DLD1 (cell line): ENCODE measurements around the gene CHFR.
"Not testable (repeated sequence)": the region's sequence is repeated elsewhere in the genome, so short reads cannot be mapped to it uniquely, and the experiment has no call there.

Experiments used
- in situ Hi-C: cut with HindIII; loops from 2 replicates; pipeline ENCODE4 v1.10.0; 2017; ENCODE audit warnings: low sequenced_read_pairs

Gene CHFR

DNA sequence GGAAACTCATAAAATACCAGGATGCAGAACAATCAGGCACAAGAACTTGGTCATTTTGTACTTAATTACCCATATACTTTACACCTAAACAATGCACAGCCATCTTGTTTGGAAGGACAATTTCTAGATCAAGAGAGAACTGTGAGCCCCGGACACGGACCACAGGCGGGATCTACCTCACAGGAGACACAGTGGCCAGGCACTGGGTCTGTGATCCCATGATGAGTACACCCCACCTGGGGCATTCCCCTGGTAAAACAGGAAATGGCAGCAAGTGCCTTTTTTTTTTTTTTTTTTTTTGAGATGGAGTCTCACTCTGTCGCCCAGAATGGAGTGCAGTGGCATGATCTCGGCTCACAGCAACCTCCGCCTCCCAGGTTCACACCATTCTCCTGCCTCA lies 74.0 kb downstream of the CHFR start:
- in situ Hi-C loops, result loop anchor here (10.0 kb wide), 1 partner anchor 69 kb away; no protein-coding TSS in a partner anchor

DNA sequence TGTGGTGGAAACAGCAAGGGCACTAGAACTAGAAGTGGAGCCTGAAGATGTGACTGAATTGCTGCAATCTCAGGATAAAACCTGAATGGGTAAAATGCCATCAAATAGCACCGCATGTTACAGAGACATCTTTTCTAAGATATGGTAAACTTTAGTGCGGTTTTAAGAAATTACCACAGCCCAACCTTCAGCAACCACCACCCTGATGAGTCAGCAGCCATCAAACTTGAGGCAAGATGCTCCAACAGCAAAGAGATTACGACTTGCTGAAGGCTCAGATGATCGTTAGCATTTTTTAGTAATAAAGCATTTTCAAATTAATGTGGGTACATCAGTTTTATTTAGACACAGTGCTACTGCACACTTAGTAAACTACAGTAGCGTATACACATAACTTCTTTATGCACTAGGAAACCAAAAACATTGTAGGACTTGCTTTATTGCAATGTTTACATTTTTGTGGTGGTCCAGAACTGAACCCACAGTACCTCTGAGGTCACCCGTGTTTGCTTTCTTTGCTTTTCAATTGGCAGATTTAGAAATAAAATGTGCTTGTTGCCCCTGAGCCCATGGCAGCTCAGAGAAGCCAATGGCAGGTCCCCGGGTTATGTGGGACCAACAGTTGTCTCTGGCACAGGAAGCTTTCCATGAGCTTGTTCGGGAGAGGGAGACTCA lies 74.6 kb downstream of the CHFR start:
- in situ Hi-C loops, result loop anchor here (10.0 kb wide), 1 partner anchor 68 kb away; no protein-coding TSS in a partner anchor

DNA sequence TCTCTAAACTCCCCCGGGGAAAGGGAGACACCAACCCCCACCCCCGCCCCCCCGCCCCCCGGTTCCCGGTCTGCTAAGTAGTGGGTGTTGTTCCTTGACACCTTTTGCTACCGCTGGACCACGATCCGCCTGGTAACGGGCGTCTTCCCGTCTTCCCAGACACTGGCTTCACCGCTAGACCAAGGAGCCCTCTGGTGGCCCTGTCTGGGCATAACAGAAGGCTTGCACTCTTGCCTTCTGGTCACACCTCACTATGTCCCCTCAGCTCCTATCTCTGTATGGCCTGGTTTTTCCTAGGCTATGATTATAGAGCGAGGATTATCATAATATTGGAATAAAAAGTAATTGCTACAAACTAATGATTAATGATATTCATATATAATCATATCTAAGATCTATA lies 78.0 kb downstream of the CHFR start:
- in situ Hi-C loops, result not testable (repeated sequence)

DNA sequence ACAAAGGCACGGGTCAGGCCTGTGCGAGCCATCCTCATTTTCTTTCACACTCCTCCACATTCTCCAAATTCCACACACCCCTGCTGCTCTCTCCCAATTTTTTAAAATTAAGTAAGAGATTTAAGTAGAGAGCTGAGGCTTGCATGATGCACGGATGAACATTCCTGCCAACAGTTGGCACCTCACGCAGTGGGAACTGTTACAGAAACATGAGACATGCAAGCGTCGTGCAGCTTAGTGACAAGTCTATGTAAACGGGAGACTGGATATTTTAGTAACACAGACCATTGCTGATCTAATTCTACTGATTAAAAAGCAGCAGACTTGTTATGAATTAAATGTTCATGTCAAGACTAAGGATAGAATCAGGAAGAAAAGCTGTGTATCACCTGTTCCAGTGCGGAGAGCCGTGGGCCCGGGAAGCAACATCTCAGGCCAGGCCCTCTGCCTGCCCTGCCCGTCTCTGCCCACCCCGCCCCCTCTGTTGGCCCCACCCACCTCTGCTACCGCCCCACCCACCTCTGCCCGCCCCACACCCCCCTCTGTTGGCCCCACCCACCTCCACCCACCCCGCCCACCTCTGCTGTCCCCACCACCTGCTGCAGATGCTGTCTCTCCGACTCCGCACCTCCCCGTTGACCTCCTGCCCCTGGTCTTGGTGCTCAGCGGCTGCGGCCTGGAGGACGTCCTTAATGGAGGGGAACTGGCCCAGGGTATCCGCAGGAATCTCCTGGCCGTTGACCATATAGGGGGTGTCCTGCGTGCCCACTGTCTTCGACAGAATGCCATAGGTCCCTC lies 79.9 kb downstream of the CHFR start:
- in situ Hi-C loops, result no loop called here

DNA sequence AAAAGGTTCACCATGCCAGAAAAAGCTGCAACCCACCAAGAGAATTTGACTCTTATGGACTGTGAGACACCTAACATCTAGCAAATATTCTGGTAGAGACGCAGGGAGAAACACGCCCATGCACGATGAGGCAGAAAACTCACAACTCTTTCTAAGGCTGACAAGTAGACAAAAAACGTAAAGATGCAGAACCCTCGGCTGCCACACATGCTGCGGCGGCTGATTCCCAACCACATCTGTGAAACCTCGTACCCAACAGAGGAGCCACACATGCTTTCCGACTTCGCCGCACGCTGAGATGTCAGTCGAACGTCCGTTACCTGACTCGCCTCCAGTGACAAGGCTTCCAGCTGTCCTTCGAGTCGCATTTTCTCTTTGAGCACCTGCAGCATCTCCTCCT lies 80.5 kb downstream of the CHFR start:
- in situ Hi-C loops, result no loop called here

DNA sequence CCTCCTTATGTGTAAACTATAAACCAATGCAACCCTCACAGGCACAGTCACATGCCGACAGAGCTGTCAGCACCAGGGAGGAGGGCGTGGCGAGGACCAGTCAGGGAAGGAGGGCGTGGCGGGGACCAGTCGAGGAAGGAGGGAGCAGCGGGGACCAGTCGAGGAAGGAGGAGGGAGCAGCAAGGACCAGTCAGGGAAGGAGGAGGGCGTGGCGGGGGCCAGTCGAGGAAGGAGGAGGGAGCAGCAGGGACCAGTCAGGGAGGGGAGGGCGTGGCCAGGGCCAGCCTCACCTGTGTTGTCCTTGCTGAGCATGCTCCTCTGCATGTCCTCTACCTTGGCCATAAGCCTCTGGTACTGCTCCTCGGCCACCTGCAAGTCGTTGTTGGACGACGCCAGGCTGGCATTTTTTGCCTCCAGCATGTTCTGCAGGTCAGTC lies 83.0 kb downstream of the CHFR start:
- in situ Hi-C loops, result no loop called here

DNA sequence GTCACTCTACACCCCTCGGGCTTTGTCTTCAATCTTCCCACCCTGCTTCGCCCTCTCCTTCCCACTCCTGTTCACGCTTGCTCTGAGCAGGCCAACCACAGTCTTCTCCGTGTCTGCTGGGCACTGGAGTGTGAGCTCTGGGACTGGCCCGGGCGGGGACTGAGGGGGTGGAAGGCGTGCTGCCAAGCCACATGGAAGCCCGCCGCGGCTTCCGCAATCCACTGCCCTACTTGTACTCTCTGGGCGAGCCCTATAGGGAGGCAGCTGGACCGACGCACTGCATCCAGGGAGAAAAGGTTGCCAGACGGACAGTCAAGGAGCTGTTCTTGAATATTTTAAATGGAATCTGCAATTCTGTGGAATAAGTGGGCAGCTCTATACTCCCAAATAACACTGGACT lies 83.5 kb downstream of the CHFR start:
- in situ Hi-C loops, result no loop called here

DNA sequence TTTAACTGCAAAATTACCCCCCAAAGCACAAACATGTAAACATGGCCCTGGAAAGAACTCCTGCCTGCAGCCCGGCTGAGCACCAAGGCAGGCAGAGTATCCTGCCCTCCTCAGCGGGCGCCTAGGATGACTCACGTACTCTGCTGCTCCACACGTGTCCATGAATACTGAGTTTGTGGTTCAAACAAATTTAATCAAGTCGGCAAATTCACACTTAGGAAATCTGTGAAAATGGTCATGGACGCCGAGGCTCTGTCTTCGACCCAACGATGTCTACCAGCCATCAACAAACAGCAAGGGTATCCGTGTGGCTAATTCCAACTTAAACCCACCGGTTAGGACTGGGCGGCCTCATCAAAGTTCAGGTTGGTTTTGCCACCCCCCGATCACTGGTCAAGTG lies 84.3 kb downstream of the CHFR start:
- in situ Hi-C loops, result no loop called here

DNA sequence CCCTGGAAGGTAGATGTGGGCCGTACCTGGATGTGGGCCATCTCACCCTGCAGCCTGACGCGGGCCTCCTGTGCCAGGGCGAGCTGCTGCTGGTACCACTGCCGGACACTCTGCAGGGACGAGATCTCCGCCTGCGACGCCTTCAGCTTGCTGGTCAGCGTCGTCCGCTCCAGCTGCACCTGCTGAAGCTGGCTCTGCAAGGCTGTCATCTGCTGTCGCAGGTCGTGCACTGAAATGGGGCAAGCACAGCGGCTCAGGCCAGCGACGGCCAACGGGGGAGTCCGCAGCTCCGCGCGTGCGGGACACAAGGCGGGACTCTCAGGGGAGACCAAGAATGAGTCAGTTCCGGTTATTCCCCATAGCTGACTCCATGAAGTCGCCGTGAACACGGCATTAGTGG lies 85.7 kb downstream of the CHFR start:
- in situ Hi-C loops, result no loop called here

DNA sequence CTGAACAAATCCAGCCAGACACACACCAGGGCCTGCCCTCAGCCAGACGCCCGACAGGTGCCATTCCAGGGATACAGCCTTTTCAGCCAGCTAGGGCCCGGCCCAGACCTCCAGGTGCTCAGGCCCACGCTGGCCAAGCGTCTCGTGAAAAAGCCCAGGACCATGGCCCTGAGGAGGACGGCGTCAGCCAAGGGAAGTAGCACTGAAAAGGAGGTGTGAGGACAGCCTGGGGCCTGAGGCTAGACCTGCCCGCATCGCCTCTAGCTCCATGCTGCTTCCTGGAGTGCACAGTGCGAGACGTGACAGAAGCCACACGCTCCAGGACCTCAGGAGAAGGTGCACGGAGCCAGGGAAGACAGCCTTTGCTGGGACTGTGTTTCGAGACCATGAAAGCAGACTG lies 88.6 kb downstream of the CHFR start:
- in situ Hi-C loops, result no loop called here

DNA sequence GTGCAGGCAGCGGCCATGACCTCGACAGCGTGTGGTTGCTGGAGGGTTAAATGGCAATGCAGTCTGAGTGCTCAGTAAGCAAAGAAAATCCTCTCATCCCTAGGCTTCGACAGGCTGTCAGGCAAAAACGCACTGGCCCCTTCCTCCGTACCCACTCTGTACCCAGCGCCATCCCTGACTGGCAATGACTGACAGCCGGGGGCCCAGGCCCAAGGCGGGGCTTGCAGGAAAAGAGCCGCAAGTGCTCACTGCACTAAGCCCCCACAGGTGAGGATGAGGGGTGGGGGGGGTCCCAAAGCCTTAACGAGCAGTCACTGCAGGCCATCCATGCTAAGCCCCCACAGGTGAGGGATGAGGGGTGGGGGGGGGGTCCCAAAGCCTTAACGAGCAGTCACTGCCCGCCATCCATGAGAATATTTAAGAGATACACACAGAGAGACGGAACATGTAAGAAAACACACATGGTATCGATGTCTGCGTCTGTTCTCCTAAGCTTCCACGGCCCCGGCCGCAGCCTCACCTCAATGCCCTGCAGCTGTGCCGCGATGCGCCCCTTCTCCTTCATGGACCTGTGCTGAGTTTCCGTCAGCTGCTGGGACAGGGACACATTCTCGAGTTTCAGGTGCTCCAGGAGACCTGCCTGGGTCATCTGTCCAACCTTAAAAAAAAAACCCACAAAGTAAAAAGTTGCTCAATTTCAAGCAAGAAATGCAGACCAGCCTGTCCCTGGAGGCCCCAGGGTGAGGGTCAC lies 89.4 kb downstream of the CHFR start:
- in situ Hi-C loops, result no loop called here

DNA sequence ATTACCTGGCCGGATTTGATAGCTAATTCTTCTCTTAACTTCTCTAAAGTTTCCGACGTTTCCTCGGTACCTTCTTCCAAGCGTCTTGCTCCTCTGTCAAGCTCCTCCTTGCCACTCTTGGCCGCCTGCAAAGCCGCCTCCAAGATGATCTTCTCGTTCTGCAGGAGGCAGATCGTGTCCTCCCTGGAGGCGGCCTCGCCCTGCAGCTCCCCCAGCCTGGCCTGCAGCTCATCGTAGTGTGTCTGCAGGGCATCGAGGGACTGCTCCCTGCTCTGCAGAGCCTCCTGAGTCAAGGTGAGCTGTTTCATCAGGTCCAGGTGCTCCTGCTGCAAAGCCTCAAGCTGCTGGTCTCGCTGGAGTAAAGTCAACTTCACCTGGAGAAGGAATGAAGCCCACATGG lies 91.6 kb downstream of the CHFR start:
- in situ Hi-C loops, result no loop called here

DNA sequence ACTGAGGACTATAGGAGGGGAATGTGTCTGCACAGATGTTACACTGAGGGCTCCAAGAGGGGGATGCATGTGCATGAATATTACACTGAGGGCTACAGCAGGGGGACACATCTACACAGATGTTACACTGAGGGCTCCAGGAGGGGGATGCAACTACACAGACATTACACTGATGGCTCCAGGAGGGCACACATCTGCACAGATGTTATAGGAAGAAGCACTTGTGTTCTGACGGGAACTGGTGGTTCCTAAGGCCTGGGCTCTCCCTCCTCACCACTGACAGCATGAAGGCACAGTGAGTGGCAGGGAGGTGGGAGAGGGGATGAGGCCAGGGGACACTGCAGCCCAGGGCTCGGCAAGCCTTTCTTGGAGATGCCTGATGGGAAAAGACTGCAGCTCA lies 95.5 kb downstream of the CHFR start:
- in situ Hi-C loops, result not testable (repeated sequence)

DNA sequence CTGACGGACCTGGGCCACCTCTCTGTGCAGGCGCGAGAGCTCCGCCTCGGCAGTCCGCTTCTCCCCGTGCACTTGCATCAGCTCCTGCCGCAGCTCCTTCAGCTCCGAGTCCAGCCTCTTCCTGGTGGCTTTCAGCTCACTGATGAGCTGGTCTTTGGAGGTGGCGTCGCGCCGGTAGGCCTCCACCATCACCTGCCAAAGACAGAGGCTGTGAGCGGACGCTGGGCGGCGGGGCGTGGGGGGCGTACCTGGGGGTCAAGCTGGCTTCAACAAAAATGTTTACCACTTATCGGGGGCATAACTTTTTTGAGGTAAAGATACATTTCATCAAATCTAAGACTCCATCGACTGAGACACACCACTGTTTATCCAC lies 98.3 kb downstream of the CHFR start:
- in situ Hi-C loops, result no loop called here

DNA sequence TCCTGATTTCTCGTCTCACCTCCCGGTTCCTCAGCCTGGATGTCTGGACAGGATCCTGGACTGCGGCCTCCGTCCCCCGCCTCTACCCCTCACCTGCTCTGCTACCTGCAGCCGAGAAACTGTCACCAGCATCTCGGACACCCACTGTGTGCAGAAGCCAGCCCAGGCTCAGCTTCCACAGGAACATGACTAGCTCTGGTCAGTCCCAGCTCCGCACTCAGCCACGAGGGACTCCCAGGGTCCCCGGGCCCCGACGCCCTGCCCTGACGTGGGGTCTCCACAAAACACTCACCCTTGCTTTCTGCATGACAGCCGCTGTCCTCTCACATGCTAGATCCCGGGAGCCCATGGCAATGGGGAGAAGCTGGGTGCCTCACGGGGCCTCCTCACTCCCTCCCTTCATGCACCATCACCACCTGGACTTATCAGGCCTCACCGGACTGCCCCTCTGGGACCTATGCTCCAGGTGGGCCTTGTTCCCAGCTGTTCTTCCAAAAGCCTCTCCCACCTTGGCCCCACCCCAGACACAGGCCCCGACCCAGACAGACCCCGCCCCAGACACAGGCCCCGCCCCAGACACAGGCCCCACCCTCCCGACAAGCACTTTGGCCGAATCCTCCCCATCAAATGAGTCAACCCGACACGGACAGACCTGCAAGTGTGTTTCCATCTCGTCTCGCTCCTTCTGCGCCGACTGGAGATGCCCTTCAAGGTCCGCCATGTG lies 98.9 kb downstream of the CHFR start:
- in situ Hi-C loops, result no loop called here

DNA sequence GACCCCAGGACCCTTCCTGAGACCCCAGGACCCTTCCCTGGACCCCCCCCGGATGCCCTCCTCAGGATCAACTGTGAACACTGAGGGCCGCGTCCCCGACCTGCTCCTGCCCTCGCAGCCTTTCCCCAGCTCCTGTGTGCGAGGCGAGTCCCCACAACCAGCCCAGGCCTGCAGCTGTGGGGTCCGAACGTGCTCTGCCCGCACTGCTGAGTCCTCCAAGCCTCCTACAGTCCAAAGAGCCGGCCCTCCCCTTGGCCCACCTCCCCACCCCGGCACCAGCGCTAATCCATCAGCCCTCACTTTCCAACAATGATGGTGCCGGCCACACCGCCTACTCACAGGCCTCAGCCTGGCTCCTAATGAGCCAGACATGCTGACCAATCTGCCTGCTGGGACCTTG lies 99.5 kb downstream of the CHFR start:
- in situ Hi-C loops, result no loop called here

DNA sequence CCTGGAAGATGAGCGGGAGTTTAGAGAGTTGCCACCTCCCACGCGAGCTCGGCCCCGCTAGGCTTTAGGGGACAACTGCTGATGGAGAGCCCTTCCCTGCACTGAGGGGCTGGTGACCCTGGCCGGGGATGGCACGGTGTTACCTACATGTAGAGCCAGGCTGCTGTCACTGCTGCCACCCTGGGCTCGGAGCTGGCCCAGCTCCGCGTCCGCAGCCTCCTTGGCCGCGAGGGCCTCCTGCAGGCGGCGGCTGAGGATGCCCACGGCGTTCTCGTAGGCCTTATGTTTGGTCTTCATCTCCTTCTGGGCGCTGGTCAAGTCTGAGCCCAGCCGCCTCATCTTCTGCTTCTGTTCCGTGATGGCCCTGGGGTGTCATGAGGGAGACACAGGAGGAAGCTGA lies 101.2 kb downstream of the CHFR start:
- in situ Hi-C loops, result no loop called here

DNA sequence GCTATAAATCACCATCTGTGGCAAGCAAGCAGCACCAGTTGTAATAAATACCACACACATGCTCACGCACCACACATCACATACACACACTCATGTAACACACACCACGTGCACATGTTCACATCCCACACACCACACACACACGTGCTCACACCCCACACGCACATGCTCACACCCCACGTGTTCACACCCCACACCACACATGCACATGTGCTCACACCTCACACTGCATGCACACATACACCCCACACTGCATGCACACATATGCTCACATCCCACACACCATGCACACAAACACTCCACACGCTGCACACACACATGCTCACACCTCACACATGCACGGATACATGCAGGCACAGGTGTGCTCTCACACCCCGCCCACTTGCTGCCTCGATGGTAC lies 102.8 kb downstream of the CHFR start:
- in situ Hi-C loops, result no loop called here

DNA sequence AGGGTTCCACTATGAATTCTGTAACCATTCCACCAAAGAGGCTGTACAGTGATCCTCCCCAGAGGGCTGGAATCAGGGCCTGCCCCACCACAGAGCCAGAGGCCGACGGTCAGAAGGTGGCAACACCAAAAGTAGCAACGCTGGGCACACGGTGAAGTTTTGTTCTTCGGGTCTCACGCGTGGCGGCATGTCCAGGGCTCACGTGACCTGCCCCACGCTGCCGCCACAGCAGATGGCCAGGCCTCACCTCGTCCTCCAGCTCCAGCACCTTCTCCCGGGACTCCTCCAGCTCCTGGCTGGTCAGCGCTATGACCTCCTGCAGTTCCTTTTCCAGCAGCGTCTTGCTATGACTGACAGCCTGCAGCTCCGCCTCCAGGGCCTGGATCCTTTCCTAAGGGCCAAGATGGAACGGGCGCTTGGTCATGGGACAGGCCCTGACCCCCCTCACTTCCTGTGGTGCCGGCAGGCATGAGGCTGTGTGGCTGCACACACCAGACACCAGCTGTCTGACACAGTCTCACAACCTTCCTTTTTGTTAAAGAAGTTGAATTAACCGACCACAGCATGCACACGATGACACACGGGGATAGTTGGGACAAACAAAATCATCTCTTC lies 103.4 kb downstream of the CHFR start:
- in situ Hi-C loops, result no loop called here
